ENCODE results near the gene IL22RA1.

IL22RA1 gene, protein sequence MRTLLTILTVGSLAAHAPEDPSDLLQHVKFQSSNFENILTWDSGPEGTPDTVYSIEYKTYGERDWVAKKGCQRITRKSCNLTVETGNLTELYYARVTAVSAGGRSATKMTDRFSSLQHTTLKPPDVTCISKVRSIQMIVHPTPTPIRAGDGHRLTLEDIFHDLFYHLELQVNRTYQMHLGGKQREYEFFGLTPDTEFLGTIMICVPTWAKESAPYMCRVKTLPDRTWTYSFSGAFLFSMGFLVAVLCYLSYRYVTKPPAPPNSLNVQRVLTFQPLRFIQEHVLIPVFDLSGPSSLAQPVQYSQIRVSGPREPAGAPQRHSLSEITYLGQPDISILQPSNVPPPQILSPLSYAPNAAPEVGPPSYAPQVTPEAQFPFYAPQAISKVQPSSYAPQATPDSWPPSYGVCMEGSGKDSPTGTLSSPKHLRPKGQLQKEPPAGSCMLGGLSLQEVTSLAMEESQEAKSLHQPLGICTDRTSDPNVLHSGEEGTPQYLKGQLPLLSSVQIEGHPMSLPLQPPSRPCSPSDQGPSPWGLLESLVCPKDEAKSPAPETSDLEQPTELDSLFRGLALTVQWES

GRCh38 chr1:24142546-24143534, at the start of gene IL22RA1:
Gene IL22RA1, minus strand, starts transcription at chr1:24143140. Its CDS starts 58 bp downstream, at chr1:24143082.
- DNase-seq (ENCODE audit: low read depth in 2 of 3, low spot score in 1 of 3), result no peak

DNA sequence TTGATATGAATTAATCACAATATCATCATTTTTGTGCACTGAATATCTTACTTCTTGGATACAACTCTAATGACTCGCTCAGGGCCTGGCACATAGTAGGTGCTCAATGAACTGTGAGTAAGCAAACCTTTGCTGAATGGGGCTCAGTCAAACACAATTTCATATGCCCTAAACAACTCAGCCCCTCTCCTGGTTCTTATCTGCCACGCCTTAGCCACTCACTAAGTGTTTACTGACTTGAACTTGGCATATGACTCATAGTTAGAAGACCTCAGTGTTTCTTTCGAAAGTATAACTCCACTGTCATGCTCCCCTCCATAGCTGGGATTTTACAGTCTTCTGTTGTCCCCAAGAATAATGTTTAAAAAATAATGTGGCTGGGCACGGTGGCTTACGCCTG, 48.9 kb upstream of the IL22RA1 start:
- DNase-seq (ENCODE audit: low read depth in 2 of 3, low spot score in 1 of 3), result peak in 1 of 3 donors; percentile 20

DNA sequence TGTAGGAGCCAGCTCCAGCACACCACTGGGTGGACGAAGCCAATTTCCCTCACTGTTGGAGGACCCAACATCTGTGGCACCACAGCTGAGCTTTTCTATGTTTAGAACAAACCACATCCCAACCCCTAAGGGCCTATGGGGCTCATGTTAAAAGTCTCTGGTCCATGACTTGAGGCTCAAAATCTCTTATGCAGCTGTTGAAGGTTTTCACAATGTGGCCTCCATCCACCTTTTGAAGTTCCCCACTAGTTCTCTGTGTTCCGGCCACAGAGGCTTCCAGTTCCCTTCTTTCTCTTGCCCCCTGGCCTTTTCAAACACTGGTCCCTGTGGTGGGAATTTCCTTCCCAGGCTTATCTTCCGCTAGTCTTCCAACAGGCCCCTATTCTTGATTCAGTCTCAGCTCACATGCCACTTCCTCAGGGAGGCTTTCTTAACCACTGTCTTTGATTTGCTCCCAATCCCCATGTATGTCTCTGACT, 48.1 kb upstream of the IL22RA1 start:
- no peak for DNase-seq (ENCODE audit: low read depth in 2 of 3, low spot score in 1 of 3)

GRCh38 chr1:24189528-24189927, 46.6 kb upstream of the IL22RA1 start:
- DNase-seq (ENCODE audit: low read depth in 2 of 3, low spot score in 1 of 3), result no peak

- DNase-seq (ENCODE audit: low read depth in 2 of 3, low spot score in 1 of 3), result peak; percentile 49 to 78 (median 65)
Measured at GRCh38 chr1:24186993-24187790, 44.3 kb upstream of the IL22RA1 start, which contains the start of gene IFNLR1. Gene IFNLR1, minus strand, starts transcription at chr1:24187289. Its CDS starts 41 bp downstream, at chr1:24187248.

GRCh38 chr1:24186711-24186992, 43.7 kb upstream of the IL22RA1 start:
- DNase-seq (ENCODE audit: low read depth in 2 of 3, low spot score in 1 of 3), result no peak

- DNase-seq (ENCODE audit: low read depth in 2 of 3, low spot score in 1 of 3), result no peak
Measured at GRCh38 chr1:24186031-24186710, 43.2 kb upstream of the IL22RA1 start.

- DNase-seq (ENCODE audit: low read depth in 2 of 3, low spot score in 1 of 3), result no peak
Measured at GRCh38 chr1:24185076-24185475, 42.1 kb upstream of the IL22RA1 start.

DNA sequence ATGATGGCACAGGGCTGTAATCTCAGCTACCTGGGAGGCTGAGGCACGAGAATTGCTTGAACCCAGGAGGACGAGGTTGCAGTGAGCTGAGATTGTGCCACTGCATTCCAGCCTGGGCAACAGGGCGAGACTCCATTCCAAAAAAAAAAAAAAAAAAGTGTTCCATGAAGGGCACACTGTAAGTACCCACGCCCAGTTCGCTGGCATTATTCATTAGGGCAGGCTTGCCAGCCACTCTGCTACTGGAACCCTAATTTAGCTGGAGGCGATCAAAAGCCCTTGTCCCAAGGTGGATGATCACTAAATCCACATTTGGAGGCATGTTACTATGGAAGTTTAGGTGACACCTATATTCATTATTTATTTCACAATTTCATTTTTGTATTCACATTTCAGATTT, 39.1 kb upstream of the IL22RA1 start:
- DNase-seq (ENCODE audit: low read depth in 2 of 3, low spot score in 1 of 3), result no peak

DNA sequence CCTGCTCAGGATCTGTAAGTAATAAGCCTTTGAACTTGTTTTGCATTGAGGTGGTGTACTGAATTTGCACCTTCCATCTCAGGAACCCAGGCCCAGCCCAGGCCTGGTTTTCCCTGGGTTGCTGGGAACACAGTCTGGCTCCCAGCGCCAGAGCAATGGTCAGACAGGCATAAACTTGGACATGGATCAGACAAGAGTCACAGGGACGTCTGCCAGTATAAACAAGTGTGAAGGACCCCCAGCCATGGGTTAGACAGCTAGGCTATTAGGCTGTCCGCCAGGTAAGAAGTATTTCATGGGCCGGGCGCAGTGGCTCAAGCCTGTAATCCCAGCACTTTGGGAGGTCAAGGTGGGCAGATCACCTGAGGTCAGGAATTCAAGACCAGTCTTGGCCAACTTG, 38.7 kb upstream of the IL22RA1 start:
- no peak for DNase-seq (ENCODE audit: low read depth in 2 of 3, low spot score in 1 of 3)

DNA sequence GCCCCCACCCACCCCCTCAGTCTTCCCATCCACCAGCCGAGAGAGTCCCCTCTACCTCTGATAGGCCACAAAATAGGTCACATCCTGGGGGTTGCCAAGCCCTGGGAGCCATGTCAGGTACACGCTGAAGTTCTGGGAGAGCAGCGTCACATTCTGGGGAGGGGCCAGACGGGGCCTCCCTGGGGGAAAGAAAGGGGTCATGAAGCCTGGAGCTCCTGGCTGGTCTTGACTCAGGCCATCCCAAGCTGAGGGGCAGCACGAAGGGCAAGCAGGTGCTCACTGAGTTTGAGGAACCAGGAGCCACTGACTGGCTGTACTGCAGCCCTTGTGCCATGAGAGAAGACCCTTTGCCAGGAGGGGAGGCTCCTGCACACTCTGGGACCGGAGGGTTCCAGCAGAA, 37.7 kb upstream of the IL22RA1 start:
- DNase-seq (ENCODE audit: low read depth in 2 of 3, low spot score in 1 of 3), result no peak

DNA sequence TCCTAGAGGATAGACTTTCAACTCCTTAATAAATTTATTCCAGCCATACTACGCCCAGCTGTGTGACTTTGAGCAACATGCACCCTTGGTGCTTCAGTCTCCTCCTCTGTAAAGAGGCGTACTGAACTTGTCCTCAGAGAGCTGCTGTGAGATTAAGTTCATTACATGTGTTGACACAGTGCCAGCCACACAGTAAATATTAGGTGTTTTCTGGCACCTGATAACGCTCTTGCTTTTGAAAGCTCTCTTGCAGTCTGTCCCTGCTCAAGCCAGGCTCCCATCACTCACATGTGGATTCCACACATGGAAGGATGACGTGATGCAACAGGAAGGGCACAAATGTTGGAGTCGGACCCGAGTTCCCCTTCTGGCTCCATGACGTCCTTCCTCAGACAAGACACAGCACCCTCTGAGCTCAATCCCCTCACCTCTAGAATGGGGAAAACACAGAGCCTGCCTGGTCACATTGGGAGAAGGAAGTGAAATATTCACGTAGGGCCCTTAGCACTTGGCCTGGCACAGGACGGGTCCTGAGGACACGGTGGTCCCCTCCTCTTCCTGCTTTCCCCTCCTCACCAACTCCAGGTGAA, 36.4 kb upstream of the IL22RA1 start:
- no peak for DNase-seq (ENCODE audit: low read depth in 2 of 3, low spot score in 1 of 3)

DNA sequence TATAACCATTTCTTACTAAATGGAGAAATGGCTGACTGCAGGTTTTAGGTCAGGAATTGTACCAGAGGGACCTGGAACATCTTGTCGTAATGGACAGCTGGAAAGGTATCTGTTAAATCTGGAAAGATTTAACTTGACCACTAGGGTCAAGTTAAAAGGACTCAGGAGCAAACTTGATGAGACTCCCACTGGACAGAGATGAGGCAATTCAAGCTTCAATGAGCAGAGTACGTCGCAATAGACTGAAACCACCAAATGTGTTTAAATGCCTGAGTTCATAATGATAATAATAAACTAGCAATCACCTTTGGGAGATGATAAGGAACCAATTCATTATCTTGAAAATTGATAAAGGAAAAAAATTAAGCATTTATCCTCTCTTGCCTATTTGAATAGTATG, 35.5 kb upstream of the IL22RA1 start:
- DNase-seq (ENCODE audit: low read depth in 2 of 3, low spot score in 1 of 3), result no peak

DNA sequence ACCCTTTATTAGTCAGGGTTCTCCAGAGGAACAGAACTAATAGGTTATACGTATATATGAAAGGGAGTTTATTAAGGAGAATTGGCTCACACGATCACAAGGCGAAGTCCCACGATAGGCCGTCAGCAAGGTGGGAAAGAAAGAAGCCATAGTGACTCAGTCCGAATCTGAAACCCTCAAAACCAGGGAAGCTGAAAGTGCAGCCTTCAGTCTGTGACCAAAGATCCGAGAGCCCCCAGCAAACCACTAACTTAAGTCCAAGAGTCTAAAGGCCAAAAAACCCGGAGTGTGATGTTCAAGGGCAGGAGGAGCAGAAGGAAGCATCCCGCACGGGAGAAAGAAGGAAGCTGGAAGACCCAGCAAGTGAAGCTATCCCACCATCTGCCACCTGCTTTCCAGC, 34.2 kb upstream of the IL22RA1 start:
- no peak for DNase-seq (ENCODE audit: low read depth in 2 of 3, low spot score in 1 of 3)

DNA sequence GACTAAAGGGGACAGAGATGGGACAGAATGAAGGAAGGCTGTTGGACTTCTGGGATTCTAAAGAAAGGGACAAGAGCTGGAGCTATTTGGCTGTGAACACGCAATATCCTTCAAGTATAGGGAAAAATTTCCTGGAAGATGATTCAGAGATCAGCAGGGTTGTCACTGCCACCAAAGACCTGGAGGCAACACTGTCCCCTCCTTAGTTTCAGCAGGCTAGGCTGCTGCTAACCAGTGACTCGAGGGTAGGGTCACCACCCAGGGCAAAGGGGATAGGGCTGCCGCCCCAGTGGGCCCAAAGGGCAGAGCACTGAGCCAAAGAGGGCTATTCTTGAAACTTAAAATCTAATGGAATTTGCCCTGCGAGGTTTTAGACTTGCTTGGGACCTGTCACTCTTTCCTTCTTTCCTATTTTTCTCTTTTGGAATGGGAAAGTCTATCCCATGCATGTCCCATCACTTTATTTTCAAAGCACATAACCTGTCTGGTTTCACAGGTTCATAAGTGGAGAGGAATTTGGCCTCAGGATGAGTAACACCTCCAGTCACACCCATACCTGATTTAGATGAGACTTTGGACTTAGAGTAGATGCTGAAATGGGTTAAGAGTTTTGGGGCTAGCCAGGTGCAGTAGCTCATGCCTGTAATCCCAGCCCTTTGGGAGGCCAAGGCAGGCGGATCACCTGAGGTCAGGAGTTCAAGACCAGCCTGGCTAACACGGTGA, 32.3 kb upstream of the IL22RA1 start:
- no peak for DNase-seq (ENCODE audit: low read depth in 2 of 3, low spot score in 1 of 3)

DNA sequence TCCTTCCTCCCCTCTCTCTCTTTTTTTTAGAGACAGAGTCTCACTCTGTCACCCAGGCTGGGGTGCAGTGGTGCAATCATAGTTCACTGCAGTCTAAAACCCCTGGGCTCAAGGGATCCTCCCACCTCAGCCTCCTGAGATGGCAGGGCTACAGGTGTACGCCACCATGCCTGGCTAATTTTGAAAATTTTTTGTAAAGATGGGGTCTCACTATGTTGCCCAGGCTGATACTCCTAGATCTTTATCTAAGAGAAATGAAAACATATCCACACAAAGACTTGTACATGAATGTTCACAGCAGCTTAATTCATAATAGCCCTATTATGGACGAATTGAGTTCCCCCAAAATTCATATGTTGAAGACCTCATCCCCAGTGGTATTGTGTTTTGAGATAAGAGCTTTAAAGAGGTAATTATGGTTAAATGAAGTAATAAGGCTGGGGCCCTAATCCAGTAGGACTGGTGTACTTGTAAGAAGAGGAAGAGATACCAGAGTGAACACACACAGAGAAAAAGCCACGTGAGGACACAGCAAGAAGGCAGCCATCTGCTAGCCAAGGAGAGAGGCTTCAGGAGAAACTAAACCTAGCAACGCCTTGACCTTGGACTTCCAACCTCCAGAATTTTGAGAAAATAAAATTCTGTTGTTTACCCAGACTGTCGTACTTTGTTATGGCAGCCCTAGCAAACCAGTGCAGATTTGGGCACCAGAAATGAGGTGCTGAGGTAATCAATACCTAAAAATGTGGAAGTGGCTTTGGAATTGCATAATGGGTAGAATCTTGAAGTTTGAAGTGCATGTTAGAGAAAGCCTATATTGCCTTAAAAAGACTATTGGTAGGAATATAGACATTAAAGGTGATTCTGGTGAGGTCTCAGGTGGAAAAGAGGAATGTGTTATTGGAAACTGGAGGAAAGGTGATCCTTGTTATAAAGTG, 31.0 kb upstream of the IL22RA1 start:
- DNase-seq (ENCODE audit: low read depth in 2 of 3, low spot score in 1 of 3), result no peak

DNA sequence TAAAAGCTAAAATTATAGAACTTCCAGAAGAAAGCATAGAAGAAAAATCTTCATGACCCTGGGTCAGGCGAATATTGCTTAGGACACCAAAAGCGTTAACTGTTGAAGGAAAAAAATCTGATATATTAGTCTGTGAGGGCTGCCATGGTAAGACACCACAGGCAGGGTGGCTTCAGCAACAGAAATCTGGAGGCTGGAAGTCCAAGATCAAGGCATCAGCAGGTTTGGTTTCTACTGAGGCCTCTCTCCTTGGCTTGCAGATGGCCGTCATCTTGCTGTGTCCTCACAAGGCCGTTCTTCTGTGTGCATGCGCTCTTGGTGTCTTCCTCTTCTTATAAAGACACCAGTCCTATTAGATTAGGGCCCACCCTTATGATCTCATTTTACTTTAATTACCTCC, 29.7 kb upstream of the IL22RA1 start:
- no peak for DNase-seq (ENCODE audit: low read depth in 2 of 3, low spot score in 1 of 3)

DNA sequence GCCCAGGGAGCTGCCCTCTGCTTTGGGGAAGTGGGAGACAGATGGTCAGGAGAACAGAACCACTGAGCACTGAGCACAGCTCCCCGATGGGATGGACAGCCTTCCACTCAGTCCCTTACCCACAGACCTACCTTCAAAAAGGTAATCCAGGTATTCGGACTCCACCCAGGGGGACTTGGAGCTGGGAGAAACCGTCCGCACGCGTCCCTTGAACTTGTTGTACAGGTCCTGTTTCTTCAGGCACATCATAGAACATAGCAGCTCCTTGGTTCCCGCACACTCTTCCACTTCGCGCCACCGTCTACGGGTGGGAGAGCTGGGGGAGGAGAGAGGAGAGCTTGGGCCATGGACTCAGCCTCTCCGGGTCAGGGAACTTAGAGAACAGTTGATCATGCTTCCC, 26.3 kb upstream of the IL22RA1 start:
- DNase-seq (ENCODE audit: low read depth in 2 of 3, low spot score in 1 of 3), result no peak
